K562 (cell line): ENCODE results near the gene NUAK2. TPM values are rescaled to one million over a fixed set of nuclear protein-coding genes. Genes with fewer than 3 reads are reported as not detected.

Source experiments
- ATAC-seq: fragments of 200-7000 bp; cut with Tn5 transposase; 3 replicates; pipeline ENCODE4 v1.9.1; 2020; ENCODE audit warnings: moderate library complexity
- BruUV-seq: library from RNA; stranded (reverse); fragments of 400-500 nt; replicated peaks from 2 replicates; lab custom pipeline; 2021; lab: Mats Ljungman, UMichigan
- CTCF ChIA-PET: fragments of 300-600 bp; formaldehyde crosslinking; extraction: SDS; loops from one replicate; lab custom pipeline; 2021; ENCODE audit warnings: low intra/inter-chr PET ratio; lab: Yijun Ruan, JAX
- POLR2A ChIA-PET: fragments of 300-600, 350-650 bp; sonication (Branson Sonifier 250); formaldehyde crosslinking; extraction: SDS; loops from one replicate; lab custom pipeline; 2021; ENCODE audit warnings: antibody characterized with exemption, inconsistent platforms; lab: Yijun Ruan, JAX
- DNase-seq, 4 experiments: peaks; one replicate each; pipeline versions ENCODE4 v3.0.0 to v3.0.0-alpha.2; 2011 to 2018; ENCODE audit warnings: low spot score in 3 of 4, mixed read lengths in 3 of 4; ENCODE audit errors: extremely low read depth in 1 of 4
- FAIRE-seq: peaks from 2 replicates; lab custom pipeline; 2011; peaks lifted over from hg19 to GRCh38; lab: Jason Lieb, UNC
- H2AFZ ChIP-seq: 2 replicates; pipeline ENCODE4 v1.6.0; 2011; ENCODE audit warnings: low read depth, low read length, control low read depth, inconsistent platforms
- H3K27ac ChIP-seq: fragments of 200-600 bp; 3 replicates; pipeline ENCODE4 v1.8.0; 2011; ENCODE audit warnings: low read depth, mild to moderate bottlenecking, control low read depth, inconsistent platforms, low read length, moderate library complexity, mixed read lengths; ENCODE audit errors: extremely low read depth
- H3K27me3 ChIP-seq, 2 experiments: fragments of 300-600 bp in 1 of 2; 2 replicates in 1 of 2; 3 replicates in 1 of 2; pipeline versions ENCODE4 v1.6.0 to v1.8.0; 2011; ENCODE audit warnings: inconsistent platforms in 2 of 2, low read length in 2 of 2, mild to moderate bottlenecking in 1 of 2, mixed read lengths in 1 of 2, moderate library complexity in 1 of 2; ENCODE audit not compliant: control insufficient read depth in 2 of 2, insufficient read depth in 2 of 2
- H3K36me3 ChIP-seq: fragments of 300-600 bp; 3 replicates; pipeline ENCODE4 v1.8.0; 2011; ENCODE audit warnings: mild to moderate bottlenecking, low read length, inconsistent platforms; ENCODE audit not compliant: control insufficient read depth, insufficient read depth
- H3K4me1 ChIP-seq, 2 experiments: fragments of 200-600 bp in 1 of 2; replicated peaks in 1 of 2; 2 replicates in 1 of 2; 3 replicates in 1 of 2; pipeline versions ENCODE4 v1.5.1 to v1.8.0; 2011; ENCODE audit warnings: inconsistent platforms in 2 of 2, low read length in 2 of 2, mild to moderate bottlenecking in 1 of 2, mixed read lengths in 1 of 2, moderate library complexity in 1 of 2; ENCODE audit not compliant: control insufficient read depth in 2 of 2, insufficient read depth in 2 of 2
- H3K4me2 ChIP-seq: 2 replicates; pipeline ENCODE4 v1.6.1; 2011; ENCODE audit warnings: low read length, control low read depth, inconsistent platforms, mixed read lengths; ENCODE audit not compliant: insufficient read depth
- H3K4me3 ChIP-seq: fragments of 200-600 bp; sonication (generic), shearing (Covaris generic); 2 replicates; pipeline ENCODE4 v1.5.1; 2016; ENCODE audit warnings: control low read depth, inconsistent platforms
- H3K79me2 ChIP-seq: fragments of 200-600 bp; 3 replicates; pipeline ENCODE4 v1.8.0; 2011; ENCODE audit warnings: low read length, inconsistent platforms; ENCODE audit not compliant: control insufficient read depth, insufficient read depth
- H3K9ac ChIP-seq, 2 experiments: 2 replicates each; pipeline versions ENCODE4 v1.6.0 to v1.6.1; 2011; ENCODE audit warnings: low read depth in 2 of 2, low read length in 2 of 2, control low read depth in 1 of 2, inconsistent platforms in 1 of 2, mild to moderate bottlenecking in 1 of 2, mixed read lengths in 1 of 2; ENCODE audit not compliant: insufficient read depth in 1 of 2
- H3K9me1 ChIP-seq: one replicate; pipeline ENCODE4 v1.6.0; 2011; ENCODE audit warnings: inconsistent platforms, mild to moderate bottlenecking, low read length, moderate library complexity; ENCODE audit not compliant: control insufficient read depth, insufficient read depth
- H3K9me3 ChIP-seq: replicated peaks from 2 replicates; pipeline ENCODE4 v1.5.1; 2011; ENCODE audit warnings: low read depth, low read length, inconsistent platforms; ENCODE audit not compliant: control insufficient read depth, insufficient read depth
- H4K20me1 ChIP-seq: replicated peaks from 2 replicates; pipeline ENCODE4 v1.6.1; 2011; ENCODE audit warnings: low read length, inconsistent platforms, mixed read lengths; ENCODE audit not compliant: control insufficient read depth, insufficient read depth
- DPF2 ChIP-seq: fragments of 450-650 bp; IDR thresholded peaks from 2 replicates; pipeline ENCODE4 v1.6.1; 2016
- ERF ChIP-seq: fragments of 450-650 bp; formaldehyde crosslinking; IDR thresholded peaks from 2 replicates; pipeline ENCODE4 v1.4.0; 2020; ENCODE audit warnings: mild to moderate bottlenecking, mixed read lengths
- EZH2 ChIP-seq: IDR thresholded peaks from 2 replicates; pipeline ENCODE4 v1.6.1; 2012; ENCODE audit warnings: low read depth, mild to moderate bottlenecking, inconsistent platforms, low read length, borderline replicate concordance
- HNRNPK ChIP-seq: fragments of 200-400 bp; formaldehyde crosslinking; IDR thresholded peaks from one replicate; pipeline ENCODE4 v1.6.1; 2018; ENCODE audit warnings: mild to moderate bottlenecking, low read depth, low read length; ENCODE audit not compliant: poor library complexity, severe bottlenecking
- NR4A1 ChIP-seq, 2 experiments: fragments of 250-450 bp in 1 of 2; fragments of 450-650 bp in 1 of 2; sonication (Bioruptor Pico) in 1 of 2; IDR thresholded peaks; 2 replicates each; pipeline versions ENCODE4 v1.4.0 to v1.6.1; 2016 to 2020; ENCODE audit warnings: mild to moderate bottlenecking in 2 of 2, missing compliant biosample characterization in 1 of 2, missing genetic modification characterization in 1 of 2, moderate library complexity in 1 of 2
- PKNOX1 ChIP-seq: fragments of 450-650 bp; IDR thresholded peaks from 2 replicates; pipeline ENCODE4 v1.6.1; 2016
- POU5F1 ChIP-seq: fragments of 150-350 bp; IDR thresholded peaks from 2 replicates; pipeline ENCODE4 v1.6.1; 2014; ENCODE audit warnings: borderline replicate concordance, low read length, low read depth, mild to moderate bottlenecking; ENCODE audit not compliant: partially characterized antibody
- VEZF1 ChIP-seq: fragments of 200-800 bp; sonication (Bioruptor generic); IDR thresholded peaks from 2 replicates; pipeline ENCODE4 v1.6.1; 2017; ENCODE audit warnings: missing genetic modification characterization, missing compliant biosample characterization
- YBX1 ChIP-seq: fragments of 450-650 bp; IDR thresholded peaks from 2 replicates; pipeline ENCODE4 v1.7.1; 2016; ENCODE audit warnings: mild to moderate bottlenecking
- ZC3H11A ChIP-seq: IDR thresholded peaks from 2 replicates; pipeline ENCODE4 v1.6.1; 2012; ENCODE audit warnings: low read depth, low read length, improper control_type of control experiment
- WGBS: fragments of 100-300 bp; shearing (Covaris generic); methylation state at CpG from one replicate; pipeline ENCODE4 v1.1.6; 2016; ENCODE audit warnings: low coverage, mixed read lengths; ENCODE audit not compliant: insufficient coverage; ENCODE audit errors: missing lambda C conversion rate; 5-methylcytosine and 5-hydroxymethylcytosine counted together
- in situ Hi-C: fragments of 300-500 bp; cut with MboI; formaldehyde crosslinking; loops from 4 replicates; pipeline ENCODE4 v1.15.0; 2018; ENCODE audit warnings: inconsistent platforms, mixed read lengths
- intact Hi-C: fragments of 100-400 bp; cut with micrococcal nuclease; formaldehyde crosslinking; loops from 2 replicates; pipeline ENCODE4 v1.14.2; 2022
- polyA plus RNA-seq, 8 experiments: library from polyadenylated mRNA; depleted of rRNA in 4 of 8; stranded (reverse) in 5 of 8; unstranded in 3 of 8; fragments of >200 nt; fragmentation: Nextera tagmentation in 2 of 8; fragmentation: Illumina TruSeq in 1 of 8; extraction: Ambion mirVana in 2 of 8; extraction: Trizol in 1 of 8; gene quantifications; 2 replicates each; pipeline versions ENCODE4 v1.2.1 to v1.2.3, GENCODE V29; 2011 to 2014; ENCODE audit warnings: inconsistent platforms in 1 of 8, missing spikeins in 1 of 8
- total RNA-seq, 7 experiments: library from RNA; depleted of rRNA in 6 of 7; stranded (reverse); fragments of >200 nt in 6 of 7; fragmentation: Illumina TruSeq in 2 of 7; extraction: Trizol in 2 of 7; gene quantifications; 2 replicates each; pipeline versions ENCODE4 v1.2.1 to v1.2.3, GENCODE V29; 2011 to 2021; ENCODE audit warnings: low replicate concordance in 1 of 7

The NUAK2 gene
- total and polyA plus RNA-seq, 9 of the 15 experiments (the other 6 are each of a cell fraction or from before 2014, with no cell fraction given), result 0.04 to 0.44 (median 0.14) TPM

GRCh38 chr1:205369701-205370123 is 48.2 kb upstream of the NUAK2 start:
- Histone ChIP-seq H4K20me1 (peaks cover 4% of the 10 kb centered on the region; the same call in 1 of the 2 replicates), H3K36me3 (no peaks in the 10 kb centered on the region), H3K27me3 (peaks cover 40 to 60% of the 10 kb centered on the region in 2 experiments), H3K4me3 (no peak overlapping the region), H2AFZ (no peak overlapping the region), H3K9me1 (no peaks in the 10 kb centered on the region), H3K4me2 (no peak overlapping the region), H3K4me1 (peaks cover 0 to 2% of the 10 kb centered on the region in 2 experiments; a peak in 1 of 5 replicates), H3K9me3 (no peaks in the 10 kb centered on the region), H3K9ac (no peak overlapping the region), H3K27ac (no peak overlapping the region), H3K79me2 (no peaks in the 10 kb centered on the region)
- CTCF ChIA-PET, result no interaction called here
- DNase-seq, result no peak
- TF ChIP-seq EZH2 (peak; percentile 46; the same call in 1 of the 2 replicates), VEZF1 (CRISPR knock-in tag) (no peak)
- FAIRE-seq, result no peak
- ATAC-seq, result no peak
- intact Hi-C loops, result no loop called here
- in situ Hi-C loops, result no loop called here
- BruUV-seq, result no TSS peak
- POLR2A ChIA-PET, result no interaction called here
- WGBS, result 8% methylated on average over 3 of the region's 3 CpGs

- FAIRE-seq (no peak), DNase-seq (no peak), ATAC-seq (no peak)
- H3K27me3 ChIP-seq, result peaks cover 32 to 48% of the 10 kb centered on the region in 2 experiments
- H3K4me3 ChIP-seq, result no peak overlapping the region
- H4K20me1 ChIP-seq, result peaks cover 4% of the 10 kb centered on the region; the same call in 1 of the 2 replicates
- ChIA-PET POLR2A (no interaction called here), CTCF (no interaction called here)
- no peaks in the 10 kb centered on the region for H3K9me3 ChIP-seq
- intact Hi-C loops, result no loop called here
- no peak overlapping the region for H3K27ac ChIP-seq
- in situ Hi-C loops, result no loop called here
- H3K9ac ChIP-seq, result no peak overlapping the region
- no peaks in the 10 kb centered on the region for H3K9me1 ChIP-seq
- 5% methylated on average over 6 of the region's 6 CpGs for whole genome bisulfite sequencing
- BruUV-seq, result no TSS peak
- H3K4me2 ChIP-seq, result no peak overlapping the region
- TF ChIP-seq NR4A1 (CRISPR knock-in tag; IDR thresholded peaks at IDR 0.05) (no peak), NR4A1 (tag; IDR thresholded peaks at IDR 0.05) (no peak), ZC3H11A (0 out of 2 replicates have a peak, but pooled peaks have one; percentile 31), HNRNPK (no peak), PKNOX1 (peak; percentile 23; the same call in 1 of the 2 replicates), ERF (CRISPR knock-in tag) (no peak), YBX1 (no peak), POU5F1 (no peak), DPF2 (no peak)
- TF ChIP-seq, all 486 proteins: peak for 2
- no peak overlapping the region for H2AFZ ChIP-seq
- peaks cover 0 to 2% of the 10 kb centered on the region in 2 experiments; a peak in 1 of 5 replicates for H3K4me1 ChIP-seq
- no peaks in the 10 kb centered on the region for H3K79me2 ChIP-seq
- H3K36me3 ChIP-seq, result no peaks in the 10 kb centered on the region
Measured at GRCh38 chr1:205368478-205368877, 46.9 kb upstream of the NUAK2 start.
